HCT116 (cell line): ENCODE results near the gene DIAPH3. TPM values are rescaled to one million over a fixed set of nuclear protein-coding genes. Genes with fewer than 3 reads are reported as not detected.

Experiments
- ATAC-seq: fragments of 200-7000 bp; cut with Tn5 transposase; 2 replicates; pipeline ENCODE4 v1.9.1; 2020; ENCODE audit warnings: mild to moderate bottlenecking, moderate library complexity
- BruUV-seq: library from RNA; stranded (reverse); fragments of 400-500 nt; replicated peaks from 2 replicates; lab custom pipeline; 2021; lab: Mats Ljungman, UMichigan
- CTCF ChIA-PET: fragments of 300-600 bp; sonication (Branson Sonifier 250); formaldehyde crosslinking; loops from one replicate; lab custom pipeline; 2021; ENCODE audit warnings: antibody characterized with exemption; lab: Charles Lee
- POLR2A ChIA-PET: fragments of 300-600, 350-600 bp; sonication (Branson Sonifier 250); formaldehyde crosslinking; loops from one replicate; lab custom pipeline; 2021; ENCODE audit warnings: antibody characterized with exemption; lab: Charles Lee
- RAD21 ChIA-PET, 2 experiments: fragments of 300-600 bp; sonication (Branson Sonifier 250); formaldehyde crosslinking; loops; one replicate each; lab custom pipeline; 2023; ENCODE audit warnings: low total read pairs in 2 of 2; ENCODE audit not compliant: uncharacterized antibody in 2 of 2, unreplicated experiment in 2 of 2, low non-redundant PET in 1 of 2; lab: Charles Lee
- DNase-seq: peaks from one replicate; pipeline ENCODE4 v3.0.0-alpha.2; 2010; ENCODE audit warnings: low read depth, low spot score
- H2AFZ ChIP-seq: fragments of 200-600 bp; shearing (Covaris generic), sonication (generic); 2 replicates; pipeline ENCODE4 v1.6.1; 2017; ENCODE audit warnings: low read depth, mixed run types, mixed read lengths, antibody characterized with exemption, low read length; ENCODE audit not compliant: poor library complexity, severe bottlenecking
- H3K27ac ChIP-seq: 2 replicates; pipeline ENCODE4 v1.5.1; 2012; ENCODE audit warnings: low read depth, low read length
- H3K27me3 ChIP-seq: fragments of 200-600 bp; sonication (generic); 2 replicates; pipeline ENCODE4 v1.6.1; 2016; ENCODE audit warnings: mixed run types, low read length, mixed read lengths; ENCODE audit not compliant: insufficient read depth
- H3K36me3 ChIP-seq, 2 experiments: fragments of 200-500 bp in 1 of 2; fragments of 200-600 bp in 1 of 2; sonication (Bioruptor generic) in 1 of 2; sonication (generic) in 1 of 2; 2 replicates each; pipeline versions ENCODE4 v1.5.1 to v1.6.1; 2014 to 2016; ENCODE audit warnings: low read length in 2 of 2, inconsistent platforms in 1 of 2, mixed read lengths in 1 of 2, mixed run types in 1 of 2; ENCODE audit not compliant: insufficient read depth in 2 of 2, control insufficient read depth in 1 of 2
- H3K4me1 ChIP-seq, 2 experiments: fragments of 200-600 bp in 1 of 2; sonication (generic) in 1 of 2; 2 replicates each; pipeline versions ENCODE4 v1.5.1 to v1.6.1; 2012 to 2017; ENCODE audit warnings: low read length in 2 of 2, inconsistent platforms in 1 of 2, mild to moderate bottlenecking in 1 of 2, mixed read lengths in 1 of 2, mixed run types in 1 of 2, moderate library complexity in 1 of 2; ENCODE audit not compliant: insufficient read depth in 2 of 2, control insufficient read depth in 1 of 2
- H3K4me2 ChIP-seq: fragments of 200-600 bp; sonication (generic); 2 replicates; pipeline ENCODE4 v1.6.1; 2017; ENCODE audit warnings: mixed run types, low read length, mixed read lengths
- H3K4me3 ChIP-seq, 2 experiments: fragments of 200-600 bp in 1 of 2; sonication (generic) in 1 of 2; replicated peaks in 1 of 2; 2 replicates each; pipeline ENCODE4 v1.5.1; 2011 to 2016; ENCODE audit warnings: low read length in 2 of 2, control low read depth in 1 of 2, low read depth in 1 of 2, mild to moderate bottlenecking in 1 of 2, mixed read lengths in 1 of 2, mixed run types in 1 of 2
- H3K79me2 ChIP-seq: fragments of 200-600 bp; sonication (generic); 2 replicates; pipeline ENCODE4 v1.6.1; 2017; ENCODE audit warnings: mild to moderate bottlenecking, mixed run types, low read length, moderate library complexity, mixed read lengths; ENCODE audit not compliant: insufficient read depth
- H3K9ac ChIP-seq: fragments of 200-600 bp; sonication (generic); 2 replicates; pipeline ENCODE4 v1.6.1; 2016; ENCODE audit warnings: low read length, mixed read lengths
- H3K9me2 ChIP-seq: fragments of 200-600 bp; sonication (generic), shearing (Covaris generic); 2 replicates; pipeline ENCODE4 v1.6.1; 2017; ENCODE audit warnings: mixed run types, mild to moderate bottlenecking, moderate library complexity; ENCODE audit not compliant: insufficient read depth
- H3K9me3 ChIP-seq, 2 experiments: fragments of 200-500 bp in 1 of 2; fragments of 200-600 bp in 1 of 2; sonication (Bioruptor generic) in 1 of 2; sonication (generic) in 1 of 2; 2 replicates each; pipeline ENCODE4 v1.6.1; 2014 to 2017; ENCODE audit warnings: low read length in 2 of 2, mixed read lengths in 2 of 2, inconsistent platforms in 1 of 2, low read depth in 1 of 2, mild to moderate bottlenecking in 1 of 2, mixed run types in 1 of 2, moderate library complexity in 1 of 2; ENCODE audit not compliant: control insufficient read depth in 1 of 2, insufficient read depth in 1 of 2
- H4K20me1 ChIP-seq: fragments of 200-600 bp; sonication (generic), shearing (Covaris generic); 2 replicates; pipeline ENCODE4 v1.6.1; 2017; ENCODE audit warnings: mixed run types, mild to moderate bottlenecking, moderate library complexity; ENCODE audit not compliant: insufficient read depth
- CBX3 ChIP-seq: IDR thresholded peaks from 2 replicates; pipeline ENCODE4 v1.6.1; 2012; ENCODE audit warnings: low read depth
- CEBPB ChIP-seq: IDR thresholded peaks from 2 replicates; pipeline ENCODE4 v1.6.1; 2012; ENCODE audit warnings: low read depth
- ELF1 ChIP-seq: IDR thresholded peaks from 2 replicates; pipeline ENCODE4 v1.6.1; 2012; ENCODE audit warnings: low read depth, borderline replicate concordance
- EZH2 ChIP-seq: fragments of 200-600 bp; sonication (generic); IDR thresholded peaks from 2 replicates; pipeline ENCODE4 v1.6.1; 2017; ENCODE audit warnings: antibody characterized with exemption, mixed run types
- EZH2phosphoT487 ChIP-seq: fragments of 200-600 bp; IDR thresholded peaks from 2 replicates; pipeline ENCODE4 v1.6.1; 2018; ENCODE audit warnings: antibody characterized with exemption, borderline replicate concordance
- JUND ChIP-seq: IDR thresholded peaks from 2 replicates; pipeline ENCODE4 v1.6.1; 2012
- POLR2A ChIP-seq: IDR thresholded peaks from 2 replicates; pipeline ENCODE4 v1.7.0; 2011; ENCODE audit warnings: borderline replicate concordance; ENCODE audit not compliant: insufficient read depth, insufficient read length; ENCODE audit errors: extremely low read depth
- POLR2AphosphoS5 ChIP-seq: IDR thresholded peaks from 2 replicates; pipeline ENCODE4 v1.6.1; 2011; ENCODE audit warnings: mild to moderate bottlenecking, low read depth, low read length, moderate library complexity
- RAD21 ChIP-seq: IDR thresholded peaks from 2 replicates; pipeline ENCODE4 v1.6.1; 2012; ENCODE audit warnings: low read depth, mild to moderate bottlenecking
- SIN3A ChIP-seq: IDR thresholded peaks from 2 replicates; pipeline ENCODE4 v1.6.1; 2012; ENCODE audit warnings: low read depth
- YY1 ChIP-seq: IDR thresholded peaks from 2 replicates; pipeline ENCODE4 v1.6.1; 2011; ENCODE audit warnings: low read length, low read depth, moderate library complexity, mild to moderate bottlenecking; ENCODE audit not compliant: insufficient replicate concordance; ENCODE audit errors: extremely low read depth
- ZFX ChIP-seq: fragments of 450-650 bp; IDR thresholded peaks from 2 replicates; pipeline ENCODE4 v1.6.1; 2017
- ZNF274 ChIP-seq: fragments of 200-500 bp; sonication (Bioruptor generic); IDR thresholded peaks from 2 replicates; pipeline ENCODE4 v1.6.1; 2014; ENCODE audit warnings: mild to moderate bottlenecking, low read depth, low read length, inconsistent platforms
- intact Hi-C: fragments of 100-400 bp; cut with micrococcal nuclease; formaldehyde crosslinking; loops from 2 replicates; pipeline ENCODE4 v1.10.0; 2022
- total RNA-seq: library from RNA; stranded (reverse); gene quantifications from one replicate; pipeline ENCODE4 v1.2.1, GENCODE V29; 2021; ENCODE audit not compliant: unreplicated experiment
- TF ChIP-seq, protein P1 (sequence below): IDR thresholded peaks from 2 replicates; pipeline ENCODE4 v1.6.1; 2012
- TF ChIP-seq, protein P2 (sequence below), 3 experiments: fragments of 200-600 bp in 1 of 3; sonication (generic) in 1 of 3; IDR thresholded peaks in 2 of 3; conservative IDR thresholded peaks in 1 of 3; 2 replicates each; pipeline ENCODE4 v1.5.1; 2012 to 2017; ENCODE audit warnings: low read depth in 2 of 3, low read length in 2 of 3, antibody characterized with exemption in 1 of 3, borderline replicate concordance in 1 of 3, control low read depth in 1 of 3, mild to moderate bottlenecking in 1 of 3, mixed read lengths in 1 of 3, mixed run types in 1 of 3, moderate library complexity in 1 of 3; ENCODE audit not compliant: insufficient read depth in 1 of 3
- TF ChIP-seq, protein P3 (sequence below): IDR thresholded peaks from 2 replicates; pipeline ENCODE4 v1.6.1; 2012
- TF ChIP-seq, protein P4 (sequence below): IDR thresholded peaks from 2 replicates; pipeline ENCODE4 v1.6.1; 2012; ENCODE audit warnings: low read depth
- TF ChIP-seq, protein P5 (sequence below): IDR thresholded peaks from 2 replicates; pipeline ENCODE4 v1.6.1; 2011; ENCODE audit warnings: mild to moderate bottlenecking, low read length, moderate library complexity; ENCODE audit not compliant: insufficient replicate concordance; ENCODE audit errors: extremely low read depth

DIAPH3 gene
- total RNA-seq, 1 experiment from 2014 or later = 22.8 TPM

DNA sequence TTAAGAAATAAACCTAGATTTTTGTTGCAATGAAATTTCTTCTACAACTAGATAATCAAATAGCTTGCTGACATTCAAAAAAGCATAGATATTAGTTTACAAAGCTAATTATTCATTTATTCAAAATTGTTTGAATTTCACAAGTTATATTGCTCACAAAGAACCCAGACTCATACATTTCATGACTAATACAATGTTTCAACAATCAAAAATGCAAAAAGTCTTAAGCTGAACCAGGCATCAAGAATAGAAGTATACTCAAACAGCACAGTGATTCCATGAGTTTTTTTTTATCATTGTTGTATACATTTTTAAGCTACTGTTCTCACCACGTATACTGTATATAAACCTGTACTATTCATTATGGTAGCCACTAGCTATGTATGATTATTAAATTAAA lies 51.0 kb downstream of the DIAPH3 start:
- ATAC-seq = no peak
- peaks cover 29% of the 10 kb centered on the region for H3K79me2 ChIP-seq
- no peak for DNase-seq
- intact Hi-C loops = no loop called here
- no peaks in the 10 kb centered on the region for H4K20me1 ChIP-seq
- H3K9me3 ChIP-seq = peaks cover 0 to 14% of the 10 kb centered on the region in 2 experiments; a peak in 2 of 4 replicates
- H3K9ac ChIP-seq = no peak overlapping the region
- no peak overlapping the region for H3K4me2 ChIP-seq
- H3K36me3 ChIP-seq = 0 out of 4 replicates have a peak, but pooled peaks cover 0 to 6% of the 10 kb centered on the region in 2 experiments
- no TSS peak for BruUV-seq
- ChIA-PET RAD21 (no interaction called here), POLR2A (no interaction called here)
- H3K27ac ChIP-seq = no peak overlapping the region
- TF ChIP-seq ELF1 (no peak), JUND (no peak), ZFX (no peak), ZNF274 (no peak), RAD21 (no peak), CEBPB (no peak), CBX3 (no peak), SIN3A (no peak), YY1 (no peak), EZH2phosphoT487 (no peak), EZH2 (no peak), POLR2AphosphoS5 (no peak), POLR2A (no peak)
- TF ChIP-seq, protein P1, sequence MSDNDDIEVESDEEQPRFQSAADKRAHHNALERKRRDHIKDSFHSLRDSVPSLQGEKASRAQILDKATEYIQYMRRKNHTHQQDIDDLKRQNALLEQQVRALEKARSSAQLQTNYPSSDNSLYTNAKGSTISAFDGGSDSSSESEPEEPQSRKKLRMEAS = no peak
- TF ChIP-seq, protein P2, sequence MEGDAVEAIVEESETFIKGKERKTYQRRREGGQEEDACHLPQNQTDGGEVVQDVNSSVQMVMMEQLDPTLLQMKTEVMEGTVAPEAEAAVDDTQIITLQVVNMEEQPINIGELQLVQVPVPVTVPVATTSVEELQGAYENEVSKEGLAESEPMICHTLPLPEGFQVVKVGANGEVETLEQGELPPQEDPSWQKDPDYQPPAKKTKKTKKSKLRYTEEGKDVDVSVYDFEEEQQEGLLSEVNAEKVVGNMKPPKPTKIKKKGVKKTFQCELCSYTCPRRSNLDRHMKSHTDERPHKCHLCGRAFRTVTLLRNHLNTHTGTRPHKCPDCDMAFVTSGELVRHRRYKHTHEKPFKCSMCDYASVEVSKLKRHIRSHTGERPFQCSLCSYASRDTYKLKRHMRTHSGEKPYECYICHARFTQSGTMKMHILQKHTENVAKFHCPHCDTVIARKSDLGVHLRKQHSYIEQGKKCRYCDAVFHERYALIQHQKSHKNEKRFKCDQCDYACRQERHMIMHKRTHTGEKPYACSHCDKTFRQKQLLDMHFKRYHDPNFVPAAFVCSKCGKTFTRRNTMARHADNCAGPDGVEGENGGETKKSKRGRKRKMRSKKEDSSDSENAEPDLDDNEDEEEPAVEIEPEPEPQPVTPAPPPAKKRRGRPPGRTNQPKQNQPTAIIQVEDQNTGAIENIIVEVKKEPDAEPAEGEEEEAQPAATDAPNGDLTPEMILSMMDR (IDR thresholded peaks at IDR 0.05 in 2 of 3, conservative IDR thresholded peaks at IDR 0.05 in 1 of 3; ENCODE audit: borderline replicate concordance in 1 of 3, insufficient read depth in 1 of 3, low read depth in 2 of 3, low read length in 2 of 3) = no peak
- TF ChIP-seq, protein P3, sequence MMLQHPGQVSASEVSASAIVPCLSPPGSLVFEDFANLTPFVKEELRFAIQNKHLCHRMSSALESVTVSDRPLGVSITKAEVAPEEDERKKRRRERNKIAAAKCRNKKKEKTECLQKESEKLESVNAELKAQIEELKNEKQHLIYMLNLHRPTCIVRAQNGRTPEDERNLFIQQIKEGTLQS = no peak
- TF ChIP-seq, protein P4, sequence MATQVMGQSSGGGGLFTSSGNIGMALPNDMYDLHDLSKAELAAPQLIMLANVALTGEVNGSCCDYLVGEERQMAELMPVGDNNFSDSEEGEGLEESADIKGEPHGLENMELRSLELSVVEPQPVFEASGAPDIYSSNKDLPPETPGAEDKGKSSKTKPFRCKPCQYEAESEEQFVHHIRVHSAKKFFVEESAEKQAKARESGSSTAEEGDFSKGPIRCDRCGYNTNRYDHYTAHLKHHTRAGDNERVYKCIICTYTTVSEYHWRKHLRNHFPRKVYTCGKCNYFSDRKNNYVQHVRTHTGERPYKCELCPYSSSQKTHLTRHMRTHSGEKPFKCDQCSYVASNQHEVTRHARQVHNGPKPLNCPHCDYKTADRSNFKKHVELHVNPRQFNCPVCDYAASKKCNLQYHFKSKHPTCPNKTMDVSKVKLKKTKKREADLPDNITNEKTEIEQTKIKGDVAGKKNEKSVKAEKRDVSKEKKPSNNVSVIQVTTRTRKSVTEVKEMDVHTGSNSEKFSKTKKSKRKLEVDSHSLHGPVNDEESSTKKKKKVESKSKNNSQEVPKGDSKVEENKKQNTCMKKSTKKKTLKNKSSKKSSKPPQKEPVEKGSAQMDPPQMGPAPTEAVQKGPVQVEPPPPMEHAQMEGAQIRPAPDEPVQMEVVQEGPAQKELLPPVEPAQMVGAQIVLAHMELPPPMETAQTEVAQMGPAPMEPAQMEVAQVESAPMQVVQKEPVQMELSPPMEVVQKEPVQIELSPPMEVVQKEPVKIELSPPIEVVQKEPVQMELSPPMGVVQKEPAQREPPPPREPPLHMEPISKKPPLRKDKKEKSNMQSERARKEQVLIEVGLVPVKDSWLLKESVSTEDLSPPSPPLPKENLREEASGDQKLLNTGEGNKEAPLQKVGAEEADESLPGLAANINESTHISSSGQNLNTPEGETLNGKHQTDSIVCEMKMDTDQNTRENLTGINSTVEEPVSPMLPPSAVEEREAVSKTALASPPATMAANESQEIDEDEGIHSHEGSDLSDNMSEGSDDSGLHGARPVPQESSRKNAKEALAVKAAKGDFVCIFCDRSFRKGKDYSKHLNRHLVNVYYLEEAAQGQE = no peak
- TF ChIP-seq, protein P5, sequence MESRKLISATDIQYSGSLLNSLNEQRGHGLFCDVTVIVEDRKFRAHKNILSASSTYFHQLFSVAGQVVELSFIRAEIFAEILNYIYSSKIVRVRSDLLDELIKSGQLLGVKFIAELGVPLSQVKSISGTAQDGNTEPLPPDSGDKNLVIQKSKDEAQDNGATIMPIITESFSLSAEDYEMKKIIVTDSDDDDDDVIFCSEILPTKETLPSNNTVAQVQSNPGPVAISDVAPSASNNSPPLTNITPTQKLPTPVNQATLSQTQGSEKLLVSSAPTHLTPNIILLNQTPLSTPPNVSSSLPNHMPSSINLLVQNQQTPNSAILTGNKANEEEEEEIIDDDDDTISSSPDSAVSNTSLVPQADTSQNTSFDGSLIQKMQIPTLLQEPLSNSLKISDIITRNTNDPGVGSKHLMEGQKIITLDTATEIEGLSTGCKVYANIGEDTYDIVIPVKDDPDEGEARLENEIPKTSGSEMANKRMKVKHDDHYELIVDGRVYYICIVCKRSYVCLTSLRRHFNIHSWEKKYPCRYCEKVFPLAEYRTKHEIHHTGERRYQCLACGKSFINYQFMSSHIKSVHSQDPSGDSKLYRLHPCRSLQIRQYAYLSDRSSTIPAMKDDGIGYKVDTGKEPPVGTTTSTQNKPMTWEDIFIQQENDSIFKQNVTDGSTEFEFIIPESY = no peak
- TF ChIP-seq, all 23 proteins: peak for 0
- Histone ChIP-seq H2AFZ (no peak overlapping the region), H3K4me3 (no peak overlapping the region), H3K4me1 (no peaks in the 10 kb centered on the region), H3K9me2 (no peaks in the 10 kb centered on the region), H3K27me3 (no peaks in the 10 kb centered on the region)
- CTCF ChIA-PET = no interaction called here
